GM12892 (cell line): ENCODE measurements around the gene FOXP2.

ENCODE experiments used
- POLR2A ChIP-seq: IDR thresholded peaks from 2 replicates; pipeline ENCODE4 v1.6.1; 2011; ENCODE audit warnings: low read depth, low read length, control low read depth
- TAF1 ChIP-seq: IDR thresholded peaks from 2 replicates; pipeline ENCODE4 v1.6.1; 2011; ENCODE audit warnings: low read depth, mild to moderate bottlenecking, control low read depth, low read length, borderline replicate concordance

- TF ChIP-seq TAF1 (no peak), POLR2A (no peak)
These were observed 277.0 kb downstream of the FOXP2 start for GRCh38 chr7:114691605-114692004.
